ENCODE data around the gene CDKN2B-AS1.

The CDKN2B-AS1 gene

GRCh38 chr9:21966140-21966851, 28.3 kb upstream of the CDKN2B-AS1 start:
- DNase-seq (ENCODE audit: low read depth) = no peak
- no peak overlapping the region for H3K4me3 ChIP-seq (ENCODE audit: low read depth, low read length)
- TF ChIP-seq CTCF (IDR thresholded peaks at IDR 0.05; ENCODE audit: low read depth, low read length, missing control alignments) = no peak

- no peak for DNase-seq (ENCODE audit: low read depth)
- TF ChIP-seq CTCF (IDR thresholded peaks at IDR 0.05; ENCODE audit: low read depth, low read length, missing control alignments) = no peak
Observed at GRCh38 chr9:21967169-21967568, 27.4 kb upstream of the CDKN2B-AS1 start.

GRCh38 chr9:21967702-21968101, 26.9 kb upstream of the CDKN2B-AS1 start:
- TF ChIP-seq CTCF (IDR thresholded peaks at IDR 0.05; ENCODE audit: low read depth, low read length, missing control alignments) = no peak
- DNase-seq (ENCODE audit: low read depth) = no peak
- H3K4me3 ChIP-seq (ENCODE audit: low read depth, low read length) = no peak overlapping the region

More at GRCh38 chr9:21967169-21967568, 27.4 kb upstream of the CDKN2B-AS1 start:
- no peak overlapping the region for H3K4me3 ChIP-seq (ENCODE audit: low read depth, low read length)

GRCh38 chr9:21968331-21969010, 26.1 kb upstream of the CDKN2B-AS1 start:
- H3K4me3 ChIP-seq (ENCODE audit: low read depth, low read length) = no peak overlapping the region
- DNase-seq (ENCODE audit: low read depth) = no peak
- TF ChIP-seq CTCF (IDR thresholded peaks at IDR 0.05; ENCODE audit: low read depth, low read length, missing control alignments) = no peak

GRCh38 chr9:21969011-21969940, 25.3 kb upstream of the CDKN2B-AS1 start:
- TF ChIP-seq CTCF (IDR thresholded peaks at IDR 0.05; ENCODE audit: low read depth, low read length, missing control alignments) = no peak
- H3K4me3 ChIP-seq (ENCODE audit: low read depth, low read length) = no peak overlapping the region
- DNase-seq (ENCODE audit: low read depth) = no peak

- no peak for TF ChIP-seq CTCF (IDR thresholded peaks at IDR 0.05; ENCODE audit: low read depth, low read length, missing control alignments)
- H3K4me3 ChIP-seq (ENCODE audit: low read depth, low read length) = no peak overlapping the region
- DNase-seq (ENCODE audit: low read depth) = no peak
Observed at GRCh38 chr9:21969951-21970799, 24.4 kb upstream of the CDKN2B-AS1 start.
